Measurements from ENCODE around the gene RCN1. TPM values are rescaled to one million over a fixed set of nuclear protein-coding genes. Genes with fewer than 3 reads are reported as not detected.

The RCN1 gene
- total RNA-seq, 1 experiment from 2014 or later, result 88.0 TPM

DNA sequence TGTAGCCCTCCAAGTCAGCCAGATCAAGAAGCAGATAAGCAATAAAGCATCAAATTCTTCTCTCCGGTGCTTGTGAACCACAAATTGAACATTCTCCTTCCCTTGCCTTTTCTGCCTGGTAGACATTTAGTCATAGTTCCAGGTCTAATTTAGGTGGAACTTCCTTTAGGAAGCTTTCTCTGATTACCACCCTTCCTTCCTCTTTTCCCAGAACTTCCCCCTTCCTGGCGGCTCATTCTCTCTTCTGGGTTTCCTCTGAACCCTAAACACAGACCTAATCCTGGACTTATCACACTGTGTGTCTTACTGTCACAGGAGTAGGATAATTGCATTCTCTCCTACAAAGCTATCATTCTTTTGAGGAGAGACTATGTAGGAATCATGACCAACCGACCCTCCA is 61.9 kb downstream of the RCN1 start:
- DNase-seq (ENCODE audit: low spot score), result no peak

DNA sequence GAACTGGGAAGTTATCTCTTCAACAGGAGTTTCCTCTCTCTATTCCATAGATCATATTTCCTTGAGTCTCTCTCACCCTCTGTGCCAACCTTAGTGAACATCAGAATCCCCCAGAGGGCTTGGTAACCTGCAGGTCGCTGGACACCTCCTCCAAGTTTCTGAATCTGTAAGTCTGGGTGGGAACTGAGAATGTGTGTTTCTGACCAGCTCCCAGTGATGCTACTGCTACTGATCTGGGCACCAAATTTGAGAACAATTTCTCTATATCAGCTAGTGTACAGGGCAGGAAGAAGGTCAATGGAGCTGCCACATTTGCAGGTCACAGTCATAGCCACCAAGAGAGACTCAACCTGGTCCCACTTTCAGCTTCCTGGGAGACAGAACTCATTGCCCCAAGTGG is 62.9 kb downstream of the RCN1 start:
- no peak for DNase-seq (ENCODE audit: low spot score)

DNA sequence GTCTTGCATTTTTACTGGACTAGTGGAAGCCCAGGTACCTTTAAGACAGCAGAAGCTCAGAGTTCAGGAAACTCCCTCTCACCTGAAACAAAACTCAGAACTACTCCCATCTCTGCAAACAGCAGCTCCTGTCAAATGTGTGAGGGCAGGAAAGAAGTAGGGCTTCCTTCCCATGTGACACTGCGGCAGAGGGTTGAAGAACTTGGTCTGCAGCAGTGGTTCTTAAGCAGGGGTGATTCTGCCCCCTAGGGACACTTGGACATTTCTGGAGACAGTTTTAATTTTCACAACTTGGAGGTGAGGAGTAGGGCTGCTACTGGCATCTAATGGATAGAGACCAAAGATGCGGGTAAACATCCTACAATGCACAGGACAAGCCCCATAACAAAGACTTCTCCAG is 63.4 kb downstream of the RCN1 start:
- peak; percentile 26 for DNase-seq (ENCODE audit: low spot score)

Small RNA genes within 50 kb of the gene (small RNA-seq; reads per million reads assigned to genes)
- 1.4 reads per million, percentile 50 among the genes with 10 or more reads in this experiment for gene RF00012
